H9 (cell line): ENCODE data around the gene TMEM198. TPM values are rescaled to one million over a fixed set of nuclear protein-coding genes. Genes with fewer than 3 reads are reported as not detected.

Experiments used
- DNase-seq: peaks from one replicate; pipeline ENCODE4 v3.0.0-alpha.2; 2017
- H2AFZ ChIP-seq: one replicate; pipeline ENCODE4 v1.6.1; 2013; ENCODE audit warnings: mild to moderate bottlenecking, low read length, control low read depth, moderate library complexity
- H2AK5ac ChIP-seq: 2 replicates; pipeline ENCODE4 v1.6.1; 2013; ENCODE audit warnings: low read length, control low read depth, mixed read lengths; ENCODE audit not compliant: insufficient read length
- H2BK120ac ChIP-seq: one replicate; pipeline ENCODE4 v1.6.1; 2013; ENCODE audit warnings: low read depth, mild to moderate bottlenecking, low read length, control low read depth, inconsistent platforms; ENCODE audit not compliant: poor library complexity, severe bottlenecking
- H2BK12ac ChIP-seq: 2 replicates; pipeline ENCODE4 v1.6.1; 2013; ENCODE audit warnings: low read length, control low read depth, mixed read lengths, low read depth; ENCODE audit not compliant: insufficient read length
- H2BK15ac ChIP-seq: 2 replicates; pipeline ENCODE4 v1.6.1; 2013; ENCODE audit warnings: low read depth, low read length, control low read depth
- H2BK20ac ChIP-seq: one replicate; pipeline ENCODE4 v1.6.1; 2013; ENCODE audit warnings: low read depth, mild to moderate bottlenecking, low read length, control low read depth, inconsistent platforms; ENCODE audit not compliant: poor library complexity, severe bottlenecking
- H2BK5ac ChIP-seq: 2 replicates; pipeline ENCODE4 v1.6.1; 2013; ENCODE audit warnings: low read length, control low read depth, mixed read lengths; ENCODE audit not compliant: insufficient read length
- H3K14ac ChIP-seq: 2 replicates; pipeline ENCODE4 v1.6.1; 2013; ENCODE audit warnings: low read length, control low read depth; ENCODE audit not compliant: insufficient read depth
- H3K18ac ChIP-seq: 2 replicates; pipeline ENCODE4 v1.6.1; 2013; ENCODE audit warnings: low read depth, mild to moderate bottlenecking, mixed read lengths, low read length, control low read depth; ENCODE audit not compliant: insufficient read length
- H3K23ac ChIP-seq: 2 replicates; pipeline ENCODE4 v1.6.1; 2013; ENCODE audit warnings: low read length, control low read depth, mixed read lengths, low read depth; ENCODE audit not compliant: insufficient read length
- H3K23me2 ChIP-seq: 2 replicates; pipeline ENCODE4 v1.6.1; 2013; ENCODE audit warnings: low read depth, mild to moderate bottlenecking, mixed read lengths, low read length, control low read depth; ENCODE audit not compliant: insufficient read length, poor library complexity, severe bottlenecking
- H3K27ac ChIP-seq: 2 replicates; pipeline ENCODE4 v1.5.1; 2013; ENCODE audit warnings: low read length, control low read depth, mixed read lengths, low read depth; ENCODE audit not compliant: insufficient read length
- H3K27me3 ChIP-seq: 2 replicates; pipeline ENCODE4 v1.6.1; 2013; ENCODE audit warnings: low read length, control low read depth, inconsistent platforms; ENCODE audit not compliant: insufficient read depth
- H3K4ac ChIP-seq: 2 replicates; pipeline ENCODE4 v1.6.1; 2013; ENCODE audit warnings: low read depth, mild to moderate bottlenecking, control low read depth, inconsistent platforms, low read length, moderate library complexity
- H3K4me1 ChIP-seq: 2 replicates; pipeline ENCODE4 v1.6.1; 2013; ENCODE audit warnings: low read length, control low read depth, inconsistent platforms; ENCODE audit not compliant: insufficient read depth
- H3K4me2 ChIP-seq: 2 replicates; pipeline ENCODE4 v1.6.1; 2013; ENCODE audit warnings: low read length, control low read depth, mixed read lengths; ENCODE audit not compliant: insufficient read length, insufficient read depth
- H3K56ac ChIP-seq: 2 replicates; pipeline ENCODE4 v1.6.1; 2013; ENCODE audit warnings: low read depth, mild to moderate bottlenecking, mixed read lengths, low read length, control low read depth; ENCODE audit not compliant: insufficient read length
- H3K79me1 ChIP-seq: 2 replicates; pipeline ENCODE4 v1.6.1; 2013; ENCODE audit warnings: low read depth, mild to moderate bottlenecking, moderate library complexity, low read length, control low read depth, inconsistent platforms; ENCODE audit not compliant: insufficient read depth, poor library complexity, severe bottlenecking
- H3K79me2 ChIP-seq: 2 replicates; pipeline ENCODE4 v1.6.1; 2013; ENCODE audit warnings: low read length, control low read depth, inconsistent platforms; ENCODE audit not compliant: insufficient read depth
- H3K9ac ChIP-seq: 2 replicates; pipeline ENCODE4 v1.6.1; 2013; ENCODE audit warnings: low read length, control low read depth, mixed read lengths; ENCODE audit not compliant: insufficient read length; ENCODE audit errors: extremely low read depth
- H3K9me3 ChIP-seq: one replicate; pipeline ENCODE4 v1.6.1; 2013; ENCODE audit warnings: low read depth, low read length, inconsistent platforms; ENCODE audit not compliant: control insufficient read depth
- H3T11ph ChIP-seq: one replicate; pipeline ENCODE4 v1.6.1; 2013; ENCODE audit warnings: mild to moderate bottlenecking, low read length, control low read depth, inconsistent platforms
- H4K20me1 ChIP-seq: one replicate; pipeline ENCODE4 v1.6.1; 2013; ENCODE audit not compliant: control insufficient read depth, insufficient read length, insufficient read depth
- H4K5ac ChIP-seq: 2 replicates; pipeline ENCODE4 v1.6.1; 2013; ENCODE audit warnings: low read depth, mild to moderate bottlenecking, mixed read lengths, low read length, control low read depth; ENCODE audit not compliant: insufficient read length
- H4K8ac ChIP-seq: replicated peaks from 2 replicates; pipeline ENCODE4 v1.6.1; 2013; ENCODE audit warnings: low read length, control low read depth, mixed read lengths, low read depth; ENCODE audit not compliant: insufficient read length
- H4K91ac ChIP-seq: 2 replicates; pipeline ENCODE4 v1.6.1; 2013; ENCODE audit warnings: low read depth, mild to moderate bottlenecking, moderate library complexity, mixed read lengths, low read length, control low read depth; ENCODE audit not compliant: insufficient read length
- H3K27ac Mint-ChIP-seq, 3 experiments: 2 replicates in 2 of 3; 3 replicates in 1 of 3; pipeline ENCODE4 v1.8.0; 2020 to 2021; ENCODE audit warnings: mixed read lengths in 3 of 3, mild to moderate bottlenecking in 1 of 3, moderate library complexity in 1 of 3
- H3K27me3 Mint-ChIP-seq: 2 replicates; pipeline ENCODE4 v1.8.0; 2021; ENCODE audit warnings: low read depth, mild to moderate bottlenecking, moderate library complexity, mixed read lengths
- H3K36me3 Mint-ChIP-seq, 3 experiments: 2 replicates in 2 of 3; 3 replicates in 1 of 3; pipeline ENCODE4 v1.8.0; 2020 to 2021; ENCODE audit warnings: low read depth in 3 of 3, mixed read lengths in 3 of 3; ENCODE audit not compliant: insufficient read depth in 1 of 3
- H3K4me1 Mint-ChIP-seq, 2 experiments: 2 replicates each; pipeline ENCODE4 v1.8.0; 2020; ENCODE audit warnings: mixed read lengths in 2 of 2
- H3K4me3 Mint-ChIP-seq, 2 experiments: 2 replicates in 1 of 2; 3 replicates in 1 of 2; pipeline ENCODE4 v1.8.0; 2020 to 2021; ENCODE audit warnings: mild to moderate bottlenecking in 2 of 2, mixed read lengths in 2 of 2, moderate library complexity in 1 of 2
- H3K9me3 Mint-ChIP-seq, 2 experiments: 2 replicates in 1 of 2; 3 replicates in 1 of 2; pipeline ENCODE4 v1.8.0; 2020; ENCODE audit warnings: mild to moderate bottlenecking in 2 of 2, mixed read lengths in 2 of 2, moderate library complexity in 1 of 2
- WGBS: extraction: QIAGEN DNeasy Blood & Tissue Kit; methylation state at CpG from one replicate; pipeline ENCODE4 v1.1.7; 2013; ENCODE audit warnings: missing lambda C conversion rate, low lambda C conversion rate, mixed read lengths; ENCODE audit not compliant: insufficient read length; ENCODE audit errors: extremely low coverage; 5-methylcytosine and 5-hydroxymethylcytosine counted together
- total RNA-seq: library from RNA; stranded (reverse); gene quantifications from 2 replicates; pipeline ENCODE4 v1.2.1, GENCODE V29; 2021
- TF ChIP-seq, protein P1 (sequence below): fragments of 200-600 bp; sonication (generic); conservative IDR thresholded peaks from 3 replicates; pipeline ENCODE4 v1.8.0; 2021; ENCODE audit warnings: antibody characterized with exemption, mild to moderate bottlenecking

TMEM198 gene
- total RNA-seq, 1 experiment from 2014 or later = 7.7 TPM

DNA sequence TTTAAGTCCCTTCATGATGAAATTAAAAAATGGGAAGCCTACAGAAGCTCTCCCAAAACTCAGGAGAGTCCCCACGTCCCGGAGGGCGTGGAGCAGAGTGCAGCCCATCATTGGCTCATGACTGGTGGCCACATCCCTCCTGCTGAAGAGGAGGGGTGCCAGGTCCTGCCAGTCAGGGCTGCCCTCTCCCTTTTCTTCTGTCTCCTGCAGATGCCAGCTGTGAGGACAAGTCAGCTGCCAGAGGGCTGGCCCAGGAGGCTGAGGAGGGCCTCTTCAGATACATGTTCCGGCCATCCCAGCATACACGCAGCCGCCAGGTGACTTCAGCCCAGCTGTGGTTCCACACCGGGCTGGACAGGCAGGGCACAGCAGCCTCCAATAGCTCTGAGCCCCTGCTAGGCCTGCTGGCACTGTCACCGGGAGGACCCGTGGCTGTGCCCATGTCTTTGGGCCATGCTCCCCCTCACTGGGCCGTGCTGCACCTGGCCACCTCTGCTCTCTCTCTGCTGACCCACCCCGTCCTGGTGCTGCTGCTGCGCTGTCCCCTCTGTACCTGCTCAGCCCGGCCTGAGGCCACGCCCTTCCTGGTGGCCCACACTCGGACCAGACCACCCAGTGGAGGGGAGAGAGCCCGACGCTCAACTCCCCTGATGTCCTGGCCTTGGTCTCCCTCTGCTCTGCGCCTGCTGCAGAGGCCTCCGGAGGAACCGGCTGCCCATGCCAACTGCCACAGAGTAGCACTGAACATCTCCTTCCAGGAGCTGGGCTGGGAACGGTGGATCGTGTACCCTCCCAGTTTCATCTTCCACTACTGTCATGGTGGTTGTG is 30.9 kb downstream of the TMEM198 start:
- no peak overlapping the region for H3K23ac ChIP-seq
- peaks cover 51 to 65% of the 10 kb centered on the region in 2 experiments for H3K4me1 Mint-ChIP-seq
- no peak overlapping the region for H3K18ac ChIP-seq

More for the DNA sequence above, 30.9 kb downstream of the TMEM198 start:
- Histone ChIP-seq H2AK5ac (no peak overlapping the region), H2BK12ac (no peak overlapping the region), H2BK20ac (no peak overlapping the region), H2AFZ (no peak overlapping the region), H3K14ac (no peak overlapping the region), H3K4me2 (no peak overlapping the region), H3K27me3 (no peaks in the 10 kb centered on the region; the same call in 1 of the 2 replicates), H2BK15ac (no peak overlapping the region), H3K27ac (no peak overlapping the region), H3K23me2 (peaks cover 7% of the 10 kb centered on the region), H3K4ac (no peak overlapping the region), H4K20me1 (no peaks in the 10 kb centered on the region), H4K8ac (no peak overlapping the region), H3K4me1 (peaks cover 5% of the 10 kb centered on the region; the same call in 1 of the 2 replicates), H2BK5ac (no peak overlapping the region), H3K79me1 (no peaks in the 10 kb centered on the region), H3K9ac (no peak overlapping the region), H4K5ac (no peak overlapping the region), H3K9me3 (no peaks in the 10 kb centered on the region), H4K91ac (no peak overlapping the region), H3K79me2 (no peaks in the 10 kb centered on the region), H3K56ac (no peak overlapping the region), H3T11ph (no peak overlapping the region), H2BK120ac (no peak overlapping the region)
- TF ChIP-seq, protein P1, sequence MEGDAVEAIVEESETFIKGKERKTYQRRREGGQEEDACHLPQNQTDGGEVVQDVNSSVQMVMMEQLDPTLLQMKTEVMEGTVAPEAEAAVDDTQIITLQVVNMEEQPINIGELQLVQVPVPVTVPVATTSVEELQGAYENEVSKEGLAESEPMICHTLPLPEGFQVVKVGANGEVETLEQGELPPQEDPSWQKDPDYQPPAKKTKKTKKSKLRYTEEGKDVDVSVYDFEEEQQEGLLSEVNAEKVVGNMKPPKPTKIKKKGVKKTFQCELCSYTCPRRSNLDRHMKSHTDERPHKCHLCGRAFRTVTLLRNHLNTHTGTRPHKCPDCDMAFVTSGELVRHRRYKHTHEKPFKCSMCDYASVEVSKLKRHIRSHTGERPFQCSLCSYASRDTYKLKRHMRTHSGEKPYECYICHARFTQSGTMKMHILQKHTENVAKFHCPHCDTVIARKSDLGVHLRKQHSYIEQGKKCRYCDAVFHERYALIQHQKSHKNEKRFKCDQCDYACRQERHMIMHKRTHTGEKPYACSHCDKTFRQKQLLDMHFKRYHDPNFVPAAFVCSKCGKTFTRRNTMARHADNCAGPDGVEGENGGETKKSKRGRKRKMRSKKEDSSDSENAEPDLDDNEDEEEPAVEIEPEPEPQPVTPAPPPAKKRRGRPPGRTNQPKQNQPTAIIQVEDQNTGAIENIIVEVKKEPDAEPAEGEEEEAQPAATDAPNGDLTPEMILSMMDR = no peak
- no peak for DNase-seq
- Mint-ChIP-seq H3K36me3 (peaks cover 2 to 6% (median 4%) of the 10 kb centered on the region in 3 experiments), H3K4me3 (no peak overlapping the region), H3K27me3 (peaks cover 22% of the 10 kb centered on the region), H3K9me3 (no peaks in the 10 kb centered on the region; a peak in 1 of 5 replicates), H3K27ac (no peak overlapping the region)
- WGBS = no CpG with 5 or more reads among the region's 22 CpGs
